HL-60 (cell line): ENCODE results near the gene TIMELESS.
"Not testable (repeated sequence)": the region's sequence is repeated elsewhere in the genome, so short reads cannot be mapped to it uniquely, and the experiment has no call there.

Experiments
- CTCF ChIP-seq: IDR thresholded peaks from one replicate; pipeline ENCODE4 v1.5.1; 2011; ENCODE audit warnings: low read length, control low read depth, inconsistent platforms; ENCODE audit not compliant: insufficient read depth
- GABPA ChIP-seq: IDR thresholded peaks from 2 replicates; pipeline ENCODE4 v1.6.1; 2012; ENCODE audit warnings: low read depth
- POLR2AphosphoS5 ChIP-seq: IDR thresholded peaks from 2 replicates; pipeline ENCODE4 v1.6.1; 2012; ENCODE audit warnings: low read depth
- REST ChIP-seq: IDR thresholded peaks from 2 replicates; pipeline ENCODE4 v1.6.1; 2012; ENCODE audit warnings: low read depth; ENCODE audit not compliant: insufficient replicate concordance
- SPI1 ChIP-seq: IDR thresholded peaks from 2 replicates; pipeline ENCODE4 v1.6.1; 2012; ENCODE audit warnings: low read depth, mild to moderate bottlenecking, borderline replicate concordance

GRCh38 chr12:56443208-56443607 lies 6.0 kb downstream of the TIMELESS start:
- not testable (repeated sequence) for TF ChIP-seq POLR2AphosphoS5, CTCF, GABPA, REST, SPI1
